Ascending aorta (tissue), 2 donors: ENCODE measurements around the gene IDE. TPM values are rescaled to one million over a fixed set of nuclear protein-coding genes. Genes with fewer than 3 reads are reported as not detected.
"Not testable (repeated sequence)": the region's sequence is repeated elsewhere in the genome, so short reads cannot be mapped to it uniquely, and the experiment has no call there.

Source experiments
- DNase-seq, 2 donors: peaks; one replicate each; pipeline ENCODE4 v3.0.0-alpha.2; 2019; ENCODE audit warnings: low spot score in 2 of 2
- H3K27ac ChIP-seq, 2 donors: fragments of 200-600 bp; sonication (generic); one replicate each; pipeline ENCODE4 v1.5.1; 2016 to 2017; ENCODE audit warnings: mild to moderate bottlenecking in 1 of 2
- H3K27me3 ChIP-seq: fragments of 200-600 bp; sonication (generic); one replicate; pipeline ENCODE4 v1.5.1; 2017
- H3K36me3 ChIP-seq, 2 donors: fragments of 200-600 bp; sonication (generic); one replicate each; pipeline ENCODE4 v1.5.1; 2016
- H3K4me1 ChIP-seq, 2 donors: fragments of 200-600 bp; sonication (generic); one replicate each; pipeline ENCODE4 v1.5.1; 2016 to 2017; ENCODE audit warnings: mild to moderate bottlenecking in 1 of 2
- H3K4me3 ChIP-seq, 2 donors: fragments of 200-600 bp; sonication (generic); one replicate each; pipeline ENCODE4 v1.5.1; 2016 to 2017; ENCODE audit warnings: mild to moderate bottlenecking in 1 of 2
- H3K9me3 ChIP-seq, 2 donors: fragments of 200-600 bp; sonication (generic); one replicate each; pipeline ENCODE4 v1.5.1; 2016
- CTCF ChIP-seq, 3 experiments: fragments of 200-600 bp in 2 of 3; fragments of 450-650 bp in 1 of 3; sonication (generic) in 2 of 3; IDR thresholded peaks; one replicate each; pipeline ENCODE4 v1.5.1; 2016 to 2019; ENCODE audit warnings: antibody characterized with exemption in 3 of 3, mild to moderate bottlenecking in 1 of 3, moderate library complexity in 1 of 3
- intact Hi-C: fragments of 100-400 bp; cut with DNase I; formaldehyde crosslinking; loops from one replicate; pipeline ENCODE4 v1.15.1; 2023
- total RNA-seq: library from RNA; depleted of rRNA; stranded (reverse); fragments of >200 nt; gene quantifications from one replicate; pipeline ENCODE4 v1.1.0, GENCODE V29; 2016

The IDE gene
- total RNA-seq, 1 donor from 2014 or later: 22.7 TPM

- Histone ChIP-seq H3K36me3 (no peaks in the 10 kb centered on the region), H3K27ac (peak overlapping the region; percentile 92 to 96), H3K4me1 (peaks cover 4 to 5% of the 10 kb centered on the region in 2 donors), H3K27me3 (no peaks in the 10 kb centered on the region), H3K9me3 (no peaks in the 10 kb centered on the region), H3K4me3 (peak overlapping the region; percentile 58 to 70)
- no peak for DNase-seq
- intact Hi-C loops: loop anchor here (1.0 to 5.0 kb wide), 4 partner anchors 18 to 1111 kb away; partner anchors contain the start of gene FRA10AC1
- TF ChIP-seq CTCF (IDR thresholded peaks at IDR 0.05): no peak
Measured at GRCh38 chr10:92590623-92591549, 17.0 kb upstream of the IDE start.

GRCh38 chr10:92582347-92582746, 8.5 kb upstream of the IDE start:
- H3K4me3 ChIP-seq, H3K4me1 ChIP-seq, intact Hi-C loops, H3K36me3 ChIP-seq, H3K27me3 ChIP-seq, H3K27ac ChIP-seq, H3K9me3 ChIP-seq, DNase-seq: not testable (repeated sequence)

- H3K9me3 ChIP-seq: no peaks in the 10 kb centered on the region
- H3K27ac ChIP-seq: no peak overlapping the region
- intact Hi-C loops: loop anchor here (10.0 kb wide), 1 partner anchor 939 kb away; no protein-coding TSS in a partner anchor
- no peak for TF ChIP-seq CTCF (IDR thresholded peaks at IDR 0.05)
- no peak overlapping the region for H3K4me3 ChIP-seq
- DNase-seq: no peak
- H3K4me1 ChIP-seq: peaks cover 4 to 23% of the 10 kb centered on the region in 2 donors
- no peaks in the 10 kb centered on the region for H3K27me3 ChIP-seq
- no peaks in the 10 kb centered on the region for H3K36me3 ChIP-seq
Measured at GRCh38 chr10:92575961-92576360, 2.1 kb upstream of the IDE start.

GRCh38 chr10:92574548-92575261, 812 bp upstream of the IDE start:
- no peak for TF ChIP-seq CTCF (IDR thresholded peaks at IDR 0.05)
- H3K9me3 ChIP-seq: no peaks in the 10 kb centered on the region
- H3K36me3 ChIP-seq: no peaks in the 10 kb centered on the region
- no peak for DNase-seq
- peak overlapping the region; percentile 85 to 95 for H3K27ac ChIP-seq
- intact Hi-C loops: loop anchor here (1.0 to 10.0 kb wide), 2 partner anchors 57 to 940 kb away; no protein-coding TSS in a partner anchor
- H3K27me3 ChIP-seq: no peaks in the 10 kb centered on the region
- peak overlapping the region; percentile 75 to 93 for H3K4me3 ChIP-seq
- H3K4me1 ChIP-seq: peaks cover 4 to 24% of the 10 kb centered on the region in 2 donors

- peak overlapping the region; percentile 75 to 93 for H3K4me3 ChIP-seq
- no peaks in the 10 kb centered on the region for H3K9me3 ChIP-seq
- peaks cover 4 to 24% of the 10 kb centered on the region in 2 donors for H3K4me1 ChIP-seq
- peak overlapping the region; percentile 85 to 95 for H3K27ac ChIP-seq
- H3K27me3 ChIP-seq: no peaks in the 10 kb centered on the region
- H3K36me3 ChIP-seq: peaks cover 0 to 2% of the 10 kb centered on the region in 2 donors
- peak in 1 of 2 donors; percentile 65 for DNase-seq
- peak in 1 of 3 experiments; percentile 6 for TF ChIP-seq CTCF (IDR thresholded peaks at IDR 0.05)
- intact Hi-C loops: loop anchor here (1.0 to 10.0 kb wide), 2 partner anchors 18 to 942 kb away; no protein-coding TSS in a partner anchor
Measured at GRCh38 chr10:92573091-92573797, 649 bp downstream of the IDE start.
